DOHH2 (cell line): ENCODE data around the gene ZBED1.

Experiments used
- H3F3A ChIP-seq: fragments of 200-600 bp; sonication (generic), shearing (Covaris generic); 2 replicates; pipeline ENCODE4 v1.6.0; 2016; ENCODE audit warnings: antibody characterized with exemption, mild to moderate bottlenecking; ENCODE audit not compliant: control insufficient read depth, insufficient read depth
- H3K27ac ChIP-seq: fragments of 200-600 bp; sonication (generic); 2 replicates; pipeline ENCODE4 v1.5.1; 2014; ENCODE audit warnings: low read depth, mild to moderate bottlenecking, low read length, moderate library complexity
- H3K27me3 ChIP-seq: fragments of 200-600 bp; sonication (generic); 2 replicates; pipeline ENCODE4 v1.6.1; 2014; ENCODE audit warnings: mild to moderate bottlenecking, low read length, mixed read lengths; ENCODE audit not compliant: control insufficient read depth
- H3K36me3 ChIP-seq: fragments of 200-600 bp; sonication (generic); 2 replicates; pipeline ENCODE4 v1.6.1; 2014; ENCODE audit warnings: mild to moderate bottlenecking, low read length, moderate library complexity, mixed read lengths; ENCODE audit not compliant: control insufficient read depth
- H3K4me1 ChIP-seq: fragments of 200-600 bp; sonication (generic); 2 replicates; pipeline ENCODE4 v1.6.1; 2014; ENCODE audit warnings: mild to moderate bottlenecking, low read length, mixed read lengths; ENCODE audit not compliant: control insufficient read depth
- H3K4me2 ChIP-seq: fragments of 200-600 bp; sonication (generic); 2 replicates; pipeline ENCODE4 v1.6.0; 2014; ENCODE audit warnings: mild to moderate bottlenecking, low read length, moderate library complexity
- H3K4me3 ChIP-seq: fragments of 200-600 bp; sonication (generic); 2 replicates; pipeline ENCODE4 v1.5.1; 2014; ENCODE audit warnings: mild to moderate bottlenecking, low read length, mixed read lengths
- H3K79me2 ChIP-seq: fragments of 200-600 bp; sonication (generic); 2 replicates; pipeline ENCODE4 v1.6.1; 2014; ENCODE audit warnings: mild to moderate bottlenecking, low read length, mixed read lengths; ENCODE audit not compliant: control insufficient read depth
- H3K9me2 ChIP-seq: fragments of 200-600 bp; sonication (generic); replicated peaks from 2 replicates; pipeline ENCODE4 v1.6.1; 2014; ENCODE audit warnings: mild to moderate bottlenecking, low read length, mixed read lengths; ENCODE audit not compliant: control insufficient read depth
- H3K9me3 ChIP-seq: fragments of 200-600 bp; sonication (generic); 2 replicates; pipeline ENCODE4 v1.6.1; 2014; ENCODE audit warnings: antibody characterized with exemption, low read length, mixed read lengths; ENCODE audit not compliant: control insufficient read depth, insufficient read depth
- H4K20me1 ChIP-seq: fragments of 200-600 bp; sonication (generic); 2 replicates; pipeline ENCODE4 v1.6.0; 2014; ENCODE audit warnings: low read depth, mild to moderate bottlenecking, antibody characterized with exemption, low read length, moderate library complexity; ENCODE audit not compliant: control insufficient read depth, insufficient read depth
- CTCF ChIP-seq: fragments of 200-600 bp; sonication (generic); IDR thresholded peaks from one replicate; pipeline ENCODE4 v1.5.1; 2014; ENCODE audit warnings: antibody characterized with exemption, mild to moderate bottlenecking, low read depth, low read length; ENCODE audit not compliant: poor library complexity, severe bottlenecking
- EZH2phosphoT487 ChIP-seq: fragments of 200-600 bp; sonication (generic); IDR thresholded peaks from 2 replicates; pipeline ENCODE4 v1.6.1; 2017; ENCODE audit warnings: borderline replicate concordance, mild to moderate bottlenecking, antibody characterized with exemption, low read length, moderate library complexity, mixed read lengths

Gene ZBED1

GRCh38 chrX:2523911-2524310, 23.1 kb upstream of the ZBED1 start:
- Histone ChIP-seq H3K4me1 (peaks cover 23% of the 10 kb centered on the region), H3K36me3 (no peaks in the 10 kb centered on the region), H3K27me3 (no peaks in the 10 kb centered on the region), H3K4me2 (no peak overlapping the region), H3K9me2 (no peaks in the 10 kb centered on the region), H3K79me2 (no peaks in the 10 kb centered on the region), H3K9me3 (no peaks in the 10 kb centered on the region), H4K20me1 (no peaks in the 10 kb centered on the region), H3K27ac (no peak overlapping the region), H3K4me3 (no peak overlapping the region), H3F3A (peaks cover 18% of the 10 kb centered on the region)
- no peak for TF ChIP-seq CTCF
- TF ChIP-seq EZH2phosphoT487, result no peak

GRCh38 chrX:2521927-2522386, 21.2 kb upstream of the ZBED1 start:
- H4K20me1 ChIP-seq, result no peaks in the 10 kb centered on the region
- H3K79me2 ChIP-seq, result no peaks in the 10 kb centered on the region
- H3F3A ChIP-seq, result peaks cover 24% of the 10 kb centered on the region
- H3K9me2 ChIP-seq, result no peaks in the 10 kb centered on the region
- TF ChIP-seq EZH2phosphoT487 (no peak), CTCF (no peak)
- H3K36me3 ChIP-seq, result no peaks in the 10 kb centered on the region
- peak overlapping the region; percentile 65 for H3K4me3 ChIP-seq
- peaks cover 38% of the 10 kb centered on the region for H3K4me1 ChIP-seq
- H3K27ac ChIP-seq, result peak overlapping the region; percentile 84
- H3K27me3 ChIP-seq, result no peaks in the 10 kb centered on the region
- H3K4me2 ChIP-seq, result peak overlapping the region; percentile 82
- H3K9me3 ChIP-seq, result no peaks in the 10 kb centered on the region

GRCh38 chrX:2521092-2521926, 20.5 kb upstream of the ZBED1 start:
- Histone ChIP-seq H3K27ac (peak overlapping the region; percentile 84), H3K4me2 (peak overlapping the region; percentile 82), H3K79me2 (no peaks in the 10 kb centered on the region), H3K9me2 (no peaks in the 10 kb centered on the region), H3K4me3 (peak overlapping the region; percentile 65), H3K4me1 (peaks cover 45% of the 10 kb centered on the region), H3F3A (peaks cover 30% of the 10 kb centered on the region), H4K20me1 (no peaks in the 10 kb centered on the region), H3K9me3 (no peaks in the 10 kb centered on the region), H3K27me3 (no peaks in the 10 kb centered on the region), H3K36me3 (no peaks in the 10 kb centered on the region)
- TF ChIP-seq EZH2phosphoT487 (no peak), CTCF (no peak)
